Iris pigment epithelial cell (primary cell): ENCODE results near the gene ANG.
A peak's percentile ranks its signal among the peaks of the same experiment; 100 is the strongest.
"Not testable (repeated sequence)": the region's sequence is repeated elsewhere in the genome, so short reads cannot be mapped to it uniquely, and the experiment has no call there.

Source experiments
- DNase-seq: peaks from one replicate; pipeline ENCODE4 v3.0.0-alpha.2; 2011; ENCODE audit warnings: low read depth

The ANG gene

DNA sequence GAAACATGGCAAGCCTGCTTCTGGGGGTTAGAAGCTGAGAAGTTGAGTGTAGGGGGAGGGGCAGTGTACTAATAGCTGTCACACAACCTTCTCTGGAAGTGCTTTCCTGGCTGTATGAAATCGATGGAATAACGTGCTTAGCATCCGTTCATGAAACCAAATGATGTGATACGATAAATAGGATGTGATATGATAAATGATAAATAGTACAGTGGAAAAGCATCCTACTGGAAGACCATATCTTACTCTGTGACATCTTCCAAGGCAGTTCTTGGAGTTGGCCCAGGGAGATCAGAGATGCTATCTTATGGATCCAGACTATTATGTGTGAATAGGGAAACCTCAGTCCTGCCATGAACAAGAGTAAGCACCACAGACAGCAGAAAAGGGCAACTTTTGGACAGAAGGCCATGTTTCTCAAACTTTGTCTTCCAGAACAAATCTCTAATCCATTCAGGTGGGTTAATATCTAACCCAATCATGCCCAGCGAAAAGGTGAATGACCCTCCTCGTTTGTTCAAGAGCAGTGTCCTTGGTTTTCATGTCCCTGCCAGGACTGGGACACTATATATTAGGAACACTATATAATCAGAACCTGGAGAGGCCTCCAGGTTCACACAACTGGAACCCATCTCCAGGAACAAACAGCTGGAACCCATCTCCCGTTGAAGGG lies at the start of gene ANG:
TSS of gene ANG (plus strand) at position 598 of the 673 bp plus-strand sequence. CDS start 4,801 bp downstream, outside the sequence.
- DNase-seq: no peak

- DNase-seq: no peak
These were observed 47.0 kb upstream of the ANG start, which contains the start of gene OR6S1 for GRCh38 chr14:20641591-20641990. Gene OR6S1 (minus strand): TSS chr14:20641691. CDS start chr14:20641691, 0 bp downstream.

DNA sequence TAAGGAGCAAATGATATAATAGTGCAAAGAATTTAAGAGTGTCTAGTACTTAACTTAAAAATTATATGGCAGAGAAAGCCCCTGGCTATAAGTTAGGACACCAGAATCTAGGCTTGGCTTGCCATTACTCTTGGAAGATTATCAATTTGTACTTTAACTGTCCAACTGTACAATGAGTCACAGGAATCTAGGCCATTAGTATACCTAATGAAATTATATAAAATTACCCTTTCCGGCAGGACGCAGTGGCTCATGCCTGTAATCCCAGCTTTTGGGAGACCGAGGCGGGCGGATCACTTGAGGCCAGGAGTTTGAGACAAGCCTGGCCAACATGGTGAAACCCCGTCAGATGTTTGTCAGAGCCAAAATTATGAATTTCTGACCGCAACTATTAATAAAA lies 46.4 kb upstream of the ANG start:
- no peak for DNase-seq

GRCh38 chr14:20642755-20643154 lies 45.8 kb upstream of the ANG start:
- not testable (repeated sequence) for DNase-seq

GRCh38 chr14:20644520-20644919 lies 44.0 kb upstream of the ANG start:
- no peak for DNase-seq

DNA sequence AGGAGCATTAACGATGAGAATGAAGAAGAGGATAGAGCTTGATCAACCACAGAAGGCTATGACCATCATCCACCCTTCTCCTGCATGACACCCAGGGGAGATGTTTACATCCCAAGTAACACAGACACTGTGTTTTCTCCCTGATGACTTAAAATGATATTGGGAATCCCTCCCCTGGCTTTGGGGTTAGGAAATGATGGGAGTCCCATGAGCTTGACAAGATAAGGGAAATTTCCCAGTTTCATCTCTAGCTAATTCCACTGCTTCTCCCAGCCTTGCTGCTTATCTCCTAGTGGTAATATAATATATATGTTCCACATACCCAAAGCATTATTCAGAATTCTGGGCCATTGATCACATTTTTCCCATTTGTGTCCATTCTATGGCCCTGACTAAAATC lies 43.1 kb upstream of the ANG start:
- DNase-seq: no peak

DNA sequence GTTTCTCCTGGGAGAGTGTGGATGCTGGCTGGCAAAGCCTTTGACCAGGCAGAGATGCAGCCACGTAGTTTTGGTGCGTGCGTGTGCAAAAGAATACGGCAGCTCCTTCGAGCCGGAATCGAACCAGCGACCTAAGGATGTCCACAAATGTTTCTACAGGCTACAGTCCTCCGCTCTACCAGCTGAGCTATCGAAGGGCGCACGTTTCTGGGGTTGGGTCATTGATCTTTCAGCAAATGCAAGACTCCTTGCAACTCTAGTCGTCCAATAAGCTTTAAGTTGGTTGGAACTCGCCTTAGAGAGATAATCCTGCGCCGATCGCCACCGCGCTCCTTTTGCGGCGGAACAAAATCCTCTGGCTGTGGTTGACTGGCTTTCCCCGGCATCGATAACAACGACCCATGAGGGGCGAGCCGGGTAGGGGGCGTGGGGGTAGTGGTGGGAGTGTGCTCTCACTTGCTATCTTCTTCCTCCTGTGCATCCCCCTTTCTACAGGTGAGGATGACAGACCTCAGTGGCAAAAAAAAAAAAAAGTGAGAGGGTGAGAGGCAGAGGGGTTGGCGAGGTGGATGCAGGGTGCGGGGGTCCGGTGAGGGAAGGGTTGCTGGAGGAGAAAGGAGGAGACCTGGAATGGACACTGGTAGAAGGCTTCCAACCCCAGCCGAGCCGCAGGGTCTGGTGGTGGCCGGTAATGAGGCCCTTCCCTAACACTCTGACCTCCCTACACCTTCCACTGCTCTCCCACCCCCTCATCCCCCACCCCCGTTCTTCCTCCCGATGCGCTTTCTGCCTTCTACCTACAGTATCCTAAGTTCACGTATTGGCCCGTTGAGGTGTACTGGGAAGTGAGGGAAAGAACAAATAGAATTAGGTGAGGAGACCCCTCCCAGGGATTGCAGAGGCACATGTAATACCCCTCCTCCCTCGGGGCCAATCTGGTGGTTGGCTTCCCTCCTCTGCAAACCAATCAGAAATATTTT lies 35.3 kb upstream of the ANG start:
- DNase-seq: peak; percentile 79

- DNase-seq: no peak
These were observed 32.7 kb upstream of the ANG start for GRCh38 chr14:20655851-20656250.

- no peak for DNase-seq
These were observed 32.3 kb upstream of the ANG start for GRCh38 chr14:20656274-20656673.

DNA sequence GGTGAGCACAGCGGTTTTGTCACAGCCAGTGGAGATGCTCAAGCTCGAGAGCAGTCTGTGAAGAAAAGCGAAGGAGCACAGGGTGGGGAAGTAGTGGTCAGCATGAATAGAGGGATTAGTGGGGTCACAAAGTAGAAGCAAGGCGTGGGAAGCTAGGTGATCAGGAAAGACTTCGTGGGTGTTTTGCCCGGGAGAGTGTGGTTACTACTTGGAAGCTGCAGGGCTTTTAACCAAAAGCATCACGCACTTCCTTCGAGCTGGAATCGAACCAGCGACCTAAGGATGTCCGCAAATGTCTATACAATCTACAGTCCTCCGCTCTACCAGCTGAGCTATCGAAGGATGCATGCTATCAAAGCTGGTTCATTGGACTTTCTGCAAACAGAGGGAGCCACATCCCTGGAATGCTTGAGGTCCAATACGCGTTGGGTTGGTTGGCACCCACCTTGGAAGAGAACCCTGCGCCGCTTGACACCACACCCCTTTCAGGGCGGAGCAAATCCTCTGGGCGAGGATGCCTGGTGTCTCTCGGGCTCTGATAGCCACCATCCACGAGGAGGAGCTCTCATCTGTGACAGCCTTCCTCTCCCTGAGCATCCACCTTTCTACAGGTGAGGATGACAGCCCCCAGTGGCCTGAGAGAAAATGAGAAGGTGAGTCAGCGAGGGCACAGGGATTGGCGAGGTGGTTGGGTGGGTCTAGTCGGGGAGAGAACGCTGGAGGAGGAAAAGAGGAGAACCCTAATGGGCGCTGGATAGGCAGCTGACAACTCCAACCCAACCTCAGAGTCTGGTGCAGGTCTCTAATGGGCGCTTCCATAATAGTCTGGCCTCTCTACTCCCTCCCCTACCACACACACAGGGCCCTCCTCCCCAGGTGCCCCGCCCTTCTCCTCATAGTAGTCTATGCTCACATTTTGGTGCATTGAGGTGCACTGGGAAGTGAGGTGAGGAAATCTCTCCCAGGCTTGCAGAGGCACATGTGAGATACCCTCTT lies 31.1 kb upstream of the ANG start:
- peak; percentile 35 for DNase-seq

GRCh38 chr14:20658246-20658645 lies 30.3 kb upstream of the ANG start:
- DNase-seq: no peak

DNA sequence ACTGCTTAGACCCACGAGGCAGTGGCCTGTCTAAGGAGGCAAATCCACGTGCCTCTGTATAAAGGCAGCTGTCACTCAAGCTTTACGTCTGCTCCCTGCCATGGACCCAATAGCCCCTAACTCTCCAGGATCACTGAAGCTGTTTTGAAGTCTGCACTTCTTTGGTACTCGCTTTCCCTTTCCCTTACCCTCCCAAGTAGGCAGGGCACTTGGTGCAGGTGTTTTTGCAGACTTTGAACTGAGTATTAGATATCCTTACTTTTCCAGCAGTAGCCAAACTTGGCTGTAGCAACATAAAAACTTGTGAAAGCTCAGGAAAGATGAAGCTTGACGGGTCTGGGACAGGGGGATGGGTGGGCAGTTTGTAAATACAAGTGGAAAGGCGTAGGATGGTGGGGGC lies 29.2 kb upstream of the ANG start:
- no peak for DNase-seq

GRCh38 chr14:20659813-20660395 lies 28.7 kb upstream of the ANG start:
- no peak for DNase-seq

GRCh38 chr14:20661197-20661596 lies 27.4 kb upstream of the ANG start:
- DNase-seq: no peak

DNA sequence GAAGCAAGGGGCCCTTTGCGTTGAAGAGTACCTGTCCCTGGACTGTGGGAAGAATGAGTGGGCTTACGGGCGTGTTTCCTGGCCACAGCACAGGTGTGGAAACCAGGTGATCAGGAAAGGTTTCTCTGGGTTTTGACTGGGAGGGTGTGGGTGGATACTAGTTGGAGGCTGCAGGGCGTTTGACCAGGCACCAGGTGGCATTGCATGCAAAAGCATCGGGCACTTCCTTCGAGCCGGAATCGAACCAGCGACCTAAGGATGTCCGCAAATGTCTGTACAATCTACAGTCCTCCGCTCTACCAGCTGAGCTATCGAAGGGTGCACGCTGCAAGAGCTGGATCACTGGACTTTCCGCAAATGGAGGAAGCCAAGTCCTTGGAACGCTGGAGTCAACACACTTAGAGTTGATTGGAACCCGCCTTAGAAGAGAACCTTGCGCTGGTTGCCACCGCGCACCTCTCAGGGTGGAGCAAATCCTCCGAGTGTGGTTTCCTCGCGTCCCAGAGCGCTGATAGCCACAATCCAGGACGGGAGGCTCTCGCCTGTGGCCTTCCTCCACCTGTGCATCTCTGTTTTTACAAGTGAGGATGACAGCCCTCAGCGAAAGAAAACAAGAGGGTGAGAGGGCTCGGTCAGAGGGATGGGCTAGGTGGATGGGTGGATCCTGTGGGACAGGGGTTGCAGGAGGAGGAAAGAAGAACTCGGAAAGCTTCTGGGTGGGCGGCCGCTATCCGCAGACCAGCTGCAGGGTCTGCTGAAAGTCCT lies 25.4 kb upstream of the ANG start:
- DNase-seq: peak; percentile 84

- DNase-seq: not testable (repeated sequence)
These were observed 22.1 kb upstream of the ANG start for GRCh38 chr14:20666400-20666961.

DNA sequence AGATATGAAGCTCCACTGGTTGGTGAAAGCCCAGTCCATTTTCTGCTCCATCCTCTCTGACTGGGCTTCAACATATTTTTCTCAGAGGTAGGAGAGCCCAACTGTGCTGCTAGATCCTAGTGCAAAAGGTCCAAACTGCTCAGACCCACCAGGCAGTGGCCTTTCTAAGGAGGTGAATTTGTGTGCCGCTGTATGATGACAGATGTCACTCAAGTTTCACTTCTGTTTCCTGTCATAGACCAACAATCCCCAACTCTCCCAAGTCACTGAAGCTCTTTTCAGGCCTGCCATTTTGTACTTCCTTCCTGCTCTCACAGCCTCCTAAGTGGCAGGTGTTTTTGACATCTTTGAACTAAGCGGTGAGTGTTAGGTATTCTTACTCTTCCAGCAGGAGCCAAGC lies 20.6 kb upstream of the ANG start:
- no peak for DNase-seq

DNA sequence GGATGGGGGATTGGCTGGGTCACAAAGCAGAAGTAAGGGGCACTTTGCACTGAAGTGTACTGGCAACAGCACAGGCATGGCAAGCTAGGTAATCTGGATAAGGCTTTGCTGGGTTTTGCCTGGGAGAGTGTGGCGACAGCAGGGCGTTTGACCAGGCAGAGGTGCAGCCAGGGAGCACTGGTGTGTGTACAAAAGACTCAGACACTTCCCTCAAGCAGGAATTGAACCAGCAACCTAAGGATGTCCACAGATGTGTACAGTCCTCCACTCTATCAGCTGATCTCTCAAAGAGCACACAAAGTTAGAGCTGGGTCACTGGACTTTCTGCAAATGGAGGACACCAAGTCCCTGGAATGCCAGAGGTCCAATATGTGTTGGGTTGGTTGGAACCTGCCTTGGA lies 19.6 kb upstream of the ANG start:
- no peak for DNase-seq

DNA sequence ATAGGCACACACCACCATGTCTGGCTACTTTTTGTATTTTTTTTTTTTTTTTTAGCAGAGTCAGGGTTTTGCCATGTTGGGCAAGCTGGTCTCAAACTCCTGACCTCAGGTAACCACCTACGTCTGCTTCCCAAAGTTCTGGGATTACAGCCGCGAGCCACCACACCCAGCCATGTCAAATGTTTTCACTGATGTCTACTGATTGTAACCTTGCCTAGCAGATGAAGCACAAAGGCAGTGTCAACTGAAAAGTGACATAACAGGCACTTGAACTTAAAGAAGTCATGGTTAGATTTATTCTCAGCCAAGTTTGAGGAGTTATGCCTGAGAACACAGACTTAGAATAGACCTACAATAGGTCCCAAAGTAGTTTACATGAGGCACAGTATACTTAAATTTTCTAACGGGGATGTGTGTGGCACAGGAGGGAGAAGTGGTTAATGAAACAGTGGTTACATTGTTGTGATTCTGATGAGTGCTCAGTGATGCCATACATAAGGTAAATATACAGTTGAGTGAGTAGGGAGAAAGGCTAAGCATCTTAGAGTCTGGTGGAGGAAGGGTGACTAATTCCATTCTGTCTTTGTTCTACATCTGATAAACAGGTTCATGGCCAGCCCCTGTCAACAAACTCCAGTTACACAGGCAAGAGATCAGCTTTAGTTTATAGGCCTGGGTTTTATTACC lies 16.8 kb upstream of the ANG start:
- DNase-seq: no peak

DNA sequence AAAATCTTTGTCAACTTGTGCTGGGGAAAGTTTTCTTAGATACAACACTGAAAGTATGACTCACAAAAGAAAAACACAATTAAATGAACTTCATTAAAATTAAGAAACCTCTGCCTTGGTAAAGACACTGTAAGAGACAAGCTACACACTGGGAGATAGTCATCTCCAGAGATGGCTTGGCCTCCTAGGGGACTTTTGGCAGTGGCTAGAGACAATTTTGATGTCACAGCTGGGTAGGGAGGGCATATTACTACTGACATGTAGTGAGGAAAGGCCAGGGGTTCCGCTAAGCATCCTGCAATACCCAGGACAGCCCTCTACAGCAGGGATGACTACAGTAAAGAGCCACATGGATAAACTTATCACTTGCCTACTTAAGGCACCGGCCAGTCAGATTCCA lies 12.9 kb upstream of the ANG start:
- DNase-seq: no peak
